Measurements from ENCODE around the gene FAM171A1. TPM values are rescaled to one million over a fixed set of nuclear protein-coding genes. Genes with fewer than 3 reads are reported as not detected.
A peak's percentile ranks its signal among the peaks of the same experiment; 100 is the strongest.
"Not testable (repeated sequence)": the region's sequence is repeated elsewhere in the genome, so short reads cannot be mapped to it uniquely, and the experiment has no call there.

Gene FAM171A1
- total RNA-seq, 1 experiment from 2014 or later, result 19.2 TPM

DNA sequence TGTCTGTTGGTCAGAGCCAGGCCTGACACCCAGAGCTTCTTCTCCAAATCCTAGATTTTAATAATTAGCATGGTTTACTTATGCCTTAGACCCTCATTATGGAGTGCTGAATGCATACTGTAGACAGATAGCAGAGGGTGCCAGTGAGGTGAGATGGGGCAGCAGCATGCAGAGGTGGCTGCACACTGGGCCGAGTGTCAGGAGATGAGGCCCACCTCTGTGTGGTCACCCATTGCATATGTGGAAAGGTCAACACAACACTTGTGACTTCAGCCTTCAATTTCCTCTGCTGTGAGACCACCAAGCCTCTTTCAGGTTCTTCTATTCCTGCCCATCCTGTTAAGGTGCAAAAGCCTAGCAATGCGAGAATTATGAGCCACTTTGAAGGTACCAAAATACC lies 162.9 kb downstream of the FAM171A1 start:
- BruUV-seq (replicated peaks), result no TSS peak
- no peak overlapping the region for H3K27ac ChIP-seq (ENCODE audit: low read length)
- POLR2A ChIA-PET, result no interaction called here
- H3K4me1 ChIP-seq (ENCODE audit: control insufficient read depth, insufficient read depth, low read length), result no peaks in the 10 kb centered on the region
- CTCF ChIA-PET, result no interaction called here
- intact Hi-C loops (cut with micrococcal nuclease; ENCODE audit: unreplicated experiment), result loop anchor here (2.0 kb wide), 1 partner anchor 161 kb away; no protein-coding TSS in a partner anchor
- in situ Hi-C loops (cut with HindIII; ENCODE audit: low pct_unique_long_range_greater_than_20kb, low sequenced_read_pairs), result no loop called here
- TF ChIP-seq SIN3A (IDR thresholded peaks at IDR 0.05; ENCODE audit: borderline replicate concordance, insufficient read depth, low read depth, low read length) (no peak), POLR2AphosphoS5 (IDR thresholded peaks at IDR 0.05; ENCODE audit: low read depth, low read length) (no peak), TCF7L2 (IDR thresholded peaks at IDR 0.05; ENCODE audit: low read depth, low read length) (no peak)
- TF ChIP-seq, protein P1, sequence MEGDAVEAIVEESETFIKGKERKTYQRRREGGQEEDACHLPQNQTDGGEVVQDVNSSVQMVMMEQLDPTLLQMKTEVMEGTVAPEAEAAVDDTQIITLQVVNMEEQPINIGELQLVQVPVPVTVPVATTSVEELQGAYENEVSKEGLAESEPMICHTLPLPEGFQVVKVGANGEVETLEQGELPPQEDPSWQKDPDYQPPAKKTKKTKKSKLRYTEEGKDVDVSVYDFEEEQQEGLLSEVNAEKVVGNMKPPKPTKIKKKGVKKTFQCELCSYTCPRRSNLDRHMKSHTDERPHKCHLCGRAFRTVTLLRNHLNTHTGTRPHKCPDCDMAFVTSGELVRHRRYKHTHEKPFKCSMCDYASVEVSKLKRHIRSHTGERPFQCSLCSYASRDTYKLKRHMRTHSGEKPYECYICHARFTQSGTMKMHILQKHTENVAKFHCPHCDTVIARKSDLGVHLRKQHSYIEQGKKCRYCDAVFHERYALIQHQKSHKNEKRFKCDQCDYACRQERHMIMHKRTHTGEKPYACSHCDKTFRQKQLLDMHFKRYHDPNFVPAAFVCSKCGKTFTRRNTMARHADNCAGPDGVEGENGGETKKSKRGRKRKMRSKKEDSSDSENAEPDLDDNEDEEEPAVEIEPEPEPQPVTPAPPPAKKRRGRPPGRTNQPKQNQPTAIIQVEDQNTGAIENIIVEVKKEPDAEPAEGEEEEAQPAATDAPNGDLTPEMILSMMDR (IDR thresholded peaks at IDR 0.05), result no peak
- TF ChIP-seq, protein P2, sequence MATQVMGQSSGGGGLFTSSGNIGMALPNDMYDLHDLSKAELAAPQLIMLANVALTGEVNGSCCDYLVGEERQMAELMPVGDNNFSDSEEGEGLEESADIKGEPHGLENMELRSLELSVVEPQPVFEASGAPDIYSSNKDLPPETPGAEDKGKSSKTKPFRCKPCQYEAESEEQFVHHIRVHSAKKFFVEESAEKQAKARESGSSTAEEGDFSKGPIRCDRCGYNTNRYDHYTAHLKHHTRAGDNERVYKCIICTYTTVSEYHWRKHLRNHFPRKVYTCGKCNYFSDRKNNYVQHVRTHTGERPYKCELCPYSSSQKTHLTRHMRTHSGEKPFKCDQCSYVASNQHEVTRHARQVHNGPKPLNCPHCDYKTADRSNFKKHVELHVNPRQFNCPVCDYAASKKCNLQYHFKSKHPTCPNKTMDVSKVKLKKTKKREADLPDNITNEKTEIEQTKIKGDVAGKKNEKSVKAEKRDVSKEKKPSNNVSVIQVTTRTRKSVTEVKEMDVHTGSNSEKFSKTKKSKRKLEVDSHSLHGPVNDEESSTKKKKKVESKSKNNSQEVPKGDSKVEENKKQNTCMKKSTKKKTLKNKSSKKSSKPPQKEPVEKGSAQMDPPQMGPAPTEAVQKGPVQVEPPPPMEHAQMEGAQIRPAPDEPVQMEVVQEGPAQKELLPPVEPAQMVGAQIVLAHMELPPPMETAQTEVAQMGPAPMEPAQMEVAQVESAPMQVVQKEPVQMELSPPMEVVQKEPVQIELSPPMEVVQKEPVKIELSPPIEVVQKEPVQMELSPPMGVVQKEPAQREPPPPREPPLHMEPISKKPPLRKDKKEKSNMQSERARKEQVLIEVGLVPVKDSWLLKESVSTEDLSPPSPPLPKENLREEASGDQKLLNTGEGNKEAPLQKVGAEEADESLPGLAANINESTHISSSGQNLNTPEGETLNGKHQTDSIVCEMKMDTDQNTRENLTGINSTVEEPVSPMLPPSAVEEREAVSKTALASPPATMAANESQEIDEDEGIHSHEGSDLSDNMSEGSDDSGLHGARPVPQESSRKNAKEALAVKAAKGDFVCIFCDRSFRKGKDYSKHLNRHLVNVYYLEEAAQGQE (IDR thresholded peaks at IDR 0.05; ENCODE audit: insufficient read depth in 1 of 2, low read depth in 2 of 2, low read length in 1 of 2), result no peak
- no peaks in the 10 kb centered on the region for H3K9me3 ChIP-seq (ENCODE audit: control insufficient read depth, insufficient read depth, low read depth, low read length)
- no peaks in the 10 kb centered on the region for H3K27me3 ChIP-seq (ENCODE audit: control insufficient read depth, insufficient read depth, low read length)
- no peak overlapping the region for H3K4me3 ChIP-seq (ENCODE audit: low read depth in 2 of 2, low read length in 2 of 2)
- ATAC-seq (no peak), DNase-seq (ENCODE audit: low read depth, low spot score) (no peak)
- no peaks in the 10 kb centered on the region for H3K36me3 ChIP-seq (ENCODE audit: control insufficient read depth, insufficient read depth, low read length)

DNA sequence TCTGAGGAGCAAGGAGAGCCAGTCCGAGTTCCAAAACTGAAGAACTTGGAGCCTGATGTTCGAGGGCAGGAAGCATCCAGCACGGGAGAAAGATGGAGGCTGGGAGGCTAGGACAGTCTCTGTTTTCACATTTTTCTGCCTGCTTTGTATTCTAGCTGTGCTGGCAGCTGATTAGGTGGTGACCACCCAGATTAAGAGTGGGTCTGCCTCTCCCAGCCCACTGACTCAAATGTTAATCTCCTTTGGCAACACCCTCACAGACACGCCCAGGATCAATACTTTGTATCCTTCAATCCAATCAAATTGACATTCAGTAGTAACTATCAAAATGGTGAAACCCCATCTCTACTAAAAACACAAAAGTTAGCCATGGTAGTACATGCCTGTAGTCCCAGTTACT lies 163.7 kb downstream of the FAM171A1 start:
- H3K9me3 ChIP-seq (ENCODE audit: control insufficient read depth, insufficient read depth, low read depth, low read length); CTCF ChIA-PET; H3K4me1 ChIP-seq (ENCODE audit: control insufficient read depth, insufficient read depth, low read length); DNase-seq (ENCODE audit: low read depth, low spot score); intact Hi-C loops (cut with micrococcal nuclease; ENCODE audit: unreplicated experiment); BruUV-seq (replicated peaks); H3K27ac ChIP-seq (ENCODE audit: low read length); in situ Hi-C loops (cut with HindIII; ENCODE audit: low pct_unique_long_range_greater_than_20kb, low sequenced_read_pairs); ATAC-seq; POLR2A ChIA-PET; H3K4me3 ChIP-seq (ENCODE audit: low read depth in 2 of 2, low read length in 2 of 2); H3K27me3 ChIP-seq (ENCODE audit: control insufficient read depth, insufficient read depth, low read length); H3K36me3 ChIP-seq (ENCODE audit: control insufficient read depth, insufficient read depth, low read length): not testable (repeated sequence)

DNA sequence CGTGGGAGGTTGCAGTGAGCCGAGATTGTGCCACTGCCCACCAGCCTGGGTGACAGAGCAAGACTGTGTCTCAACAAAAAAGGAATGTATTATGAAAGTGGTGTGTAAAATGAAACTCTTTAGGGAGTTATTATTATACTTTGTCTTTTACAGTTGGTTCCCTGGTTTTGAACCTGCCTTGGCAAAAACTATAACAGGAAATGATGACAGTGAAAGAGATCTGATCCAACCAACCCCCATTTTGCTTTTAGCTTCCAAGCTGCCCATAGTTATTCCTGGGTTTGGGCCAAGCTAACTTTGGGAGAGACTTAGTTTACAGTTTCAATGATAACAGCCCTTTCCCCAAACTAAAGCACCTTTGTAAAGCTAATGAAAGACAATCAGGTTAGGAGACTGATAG lies 168.4 kb downstream of the FAM171A1 start:
- intact Hi-C loops (cut with micrococcal nuclease; ENCODE audit: unreplicated experiment) (no loop called here), in situ Hi-C loops (cut with HindIII; ENCODE audit: low pct_unique_long_range_greater_than_20kb, low sequenced_read_pairs) (no loop called here)
- Histone ChIP-seq H3K36me3 (ENCODE audit: control insufficient read depth, insufficient read depth, low read length) (no peaks in the 10 kb centered on the region), H3K27me3 (ENCODE audit: control insufficient read depth, insufficient read depth, low read length) (no peaks in the 10 kb centered on the region), H3K4me3 (ENCODE audit: low read depth in 2 of 2, low read length in 2 of 2) (no peak overlapping the region), H3K27ac (ENCODE audit: low read length) (peak overlapping the region; percentile 51; the same call in 1 of the 2 replicates), H3K4me1 (ENCODE audit: control insufficient read depth, insufficient read depth, low read length) (peaks cover 22% of the 10 kb centered on the region), H3K9me3 (ENCODE audit: control insufficient read depth, insufficient read depth, low read depth, low read length) (no peaks in the 10 kb centered on the region)
- CTCF ChIA-PET, result no interaction called here
- POLR2A ChIA-PET, result no interaction called here
- no peak for TF ChIP-seq SIN3A (IDR thresholded peaks at IDR 0.05; ENCODE audit: borderline replicate concordance, insufficient read depth, low read depth, low read length)
- TF ChIP-seq TCF7L2 (IDR thresholded peaks at IDR 0.05; ENCODE audit: low read depth, low read length), result no peak
- TF ChIP-seq, protein P1 (IDR thresholded peaks at IDR 0.05), result no peak
- TF ChIP-seq POLR2AphosphoS5 (IDR thresholded peaks at IDR 0.05; ENCODE audit: low read depth, low read length), result no peak
- TF ChIP-seq, protein P2 (IDR thresholded peaks at IDR 0.05; ENCODE audit: insufficient read depth in 1 of 2, low read depth in 2 of 2, low read length in 1 of 2), result no peak
- DNase-seq (ENCODE audit: low read depth, low spot score) (no peak), ATAC-seq (no peak)
- no TSS peak for BruUV-seq (replicated peaks)

DNA sequence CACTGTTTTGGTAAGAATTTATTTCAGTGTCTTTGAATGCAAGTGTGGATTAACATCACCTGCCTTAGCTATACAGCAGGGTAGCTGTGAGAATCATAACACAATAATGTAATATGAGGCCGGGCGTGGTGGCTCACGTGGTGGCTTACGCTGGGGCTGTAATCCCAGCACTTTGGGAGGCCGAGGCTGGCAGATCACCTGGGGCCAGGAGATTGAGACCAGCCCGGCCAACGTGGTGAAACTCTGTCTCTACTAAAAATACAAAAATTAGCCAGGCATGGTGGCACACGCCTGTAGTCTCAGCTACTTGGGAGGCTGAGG lies 168.8 kb downstream of the FAM171A1 start:
- intact Hi-C loops (cut with micrococcal nuclease; ENCODE audit: unreplicated experiment); H3K9me3 ChIP-seq (ENCODE audit: control insufficient read depth, insufficient read depth, low read depth, low read length); H3K4me3 ChIP-seq (ENCODE audit: low read depth in 2 of 2, low read length in 2 of 2); H3K27me3 ChIP-seq (ENCODE audit: control insufficient read depth, insufficient read depth, low read length); BruUV-seq (replicated peaks); in situ Hi-C loops (cut with HindIII; ENCODE audit: low pct_unique_long_range_greater_than_20kb, low sequenced_read_pairs); DNase-seq (ENCODE audit: low read depth, low spot score); CTCF ChIA-PET; H3K36me3 ChIP-seq (ENCODE audit: control insufficient read depth, insufficient read depth, low read length); ATAC-seq: not testable (repeated sequence)
- peak overlapping the region; percentile 77 for H3K27ac ChIP-seq (ENCODE audit: low read length)
- POLR2A ChIA-PET, result interaction anchor here (0.6 kb wide), 1 partner anchor 21 kb away, joined by 5 read pairs; no protein-coding TSS in a partner anchor
- peaks cover 22% of the 10 kb centered on the region for H3K4me1 ChIP-seq (ENCODE audit: control insufficient read depth, insufficient read depth, low read length)
